Measurements from ENCODE around the gene UMOD. TPM values are rescaled to one million over a fixed set of nuclear protein-coding genes. Genes with fewer than 3 reads are reported as not detected.

UMOD gene
- total RNA-seq, 2 donors from 2014 or later = not detected

DNA sequence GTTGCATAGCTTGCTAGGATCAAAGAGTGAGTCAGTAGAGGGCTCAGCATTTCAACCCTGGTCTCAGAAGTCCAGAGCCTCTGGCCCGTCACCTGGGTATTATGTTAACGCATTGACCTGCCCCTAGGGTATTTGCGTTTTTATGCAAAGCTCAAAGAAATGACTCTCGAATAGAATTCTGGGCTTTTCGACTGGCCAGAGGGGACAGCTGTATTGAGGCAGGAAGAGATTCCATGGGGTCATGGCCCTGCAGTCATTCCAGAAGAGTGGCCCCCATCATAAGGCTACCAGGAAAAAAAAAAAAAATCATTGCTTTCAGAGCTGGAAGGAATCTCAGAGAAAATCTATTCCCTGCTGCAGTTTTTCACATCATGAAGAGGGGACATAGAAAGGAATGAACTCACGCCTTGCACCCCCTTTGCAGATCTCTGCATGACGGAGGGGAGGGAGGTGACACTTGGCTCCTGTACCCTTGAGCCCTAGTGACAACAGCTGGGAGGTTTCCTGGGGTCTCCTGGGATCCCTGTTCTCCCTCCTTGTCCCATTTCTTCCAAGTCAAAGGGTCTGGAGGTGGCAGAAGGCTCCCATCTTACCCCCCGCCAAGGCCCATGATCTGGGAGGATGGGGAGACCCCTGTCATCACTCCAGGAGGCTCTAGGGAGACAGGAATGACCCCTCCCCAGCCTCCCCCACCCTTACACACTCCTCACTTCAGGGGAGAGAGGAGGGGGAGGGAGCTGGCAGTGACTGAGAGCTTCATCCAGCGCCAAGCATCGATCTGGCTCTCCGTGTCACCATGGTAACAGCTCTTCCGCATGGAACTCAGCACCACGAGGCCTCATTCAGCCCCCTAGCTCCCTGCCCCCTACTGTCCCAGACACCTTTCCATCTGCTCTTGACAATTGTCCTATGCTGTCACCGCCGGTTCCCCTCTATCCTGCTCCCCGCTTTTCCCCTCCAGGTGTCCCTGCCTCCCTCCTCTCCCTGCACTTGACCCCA, 61.0 kb downstream of the UMOD start:
- H3K9me3 Mint-ChIP-seq = no peaks in the 10 kb centered on the region
- DNase-seq (ENCODE audit: low spot score in 2 of 2) = no peak
- ATAC-seq = no peak
- H3K36me3 Mint-ChIP-seq = no peaks in the 10 kb centered on the region
- H3K27ac Mint-ChIP-seq = no peak overlapping the region

DNA sequence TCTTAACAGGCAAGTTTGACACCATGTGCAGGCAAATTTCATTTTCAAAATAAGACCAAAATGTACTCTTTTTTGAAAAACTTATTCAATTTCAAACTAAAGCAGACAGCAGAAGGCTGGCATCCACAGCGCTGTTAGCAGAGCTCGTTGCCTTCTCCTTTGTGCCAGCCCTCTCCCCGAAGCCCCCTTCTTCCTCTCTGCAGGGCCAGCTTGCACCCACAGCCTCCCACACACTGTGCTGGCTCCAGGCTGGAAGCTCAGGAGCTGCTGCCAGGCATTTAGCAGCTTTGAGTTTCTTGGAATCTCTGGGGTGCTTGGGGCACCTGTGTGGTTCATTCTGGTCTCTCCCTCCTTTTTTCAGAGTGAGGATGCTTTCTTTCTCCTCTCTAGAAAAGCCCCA, 62.9 kb downstream of the UMOD start:
- ATAC-seq (no peak), DNase-seq (ENCODE audit: low spot score in 2 of 2) (no peak)
- H3K9me3 Mint-ChIP-seq = peaks cover 0 to 1% of the 10 kb centered on the region in 2 donors
- no peak overlapping the region for H3K27ac Mint-ChIP-seq
- H3K36me3 Mint-ChIP-seq = no peaks in the 10 kb centered on the region

GRCh38 chr16:20285993-20286499, 66.5 kb downstream of the UMOD start:
- H3K9me3 Mint-ChIP-seq = peaks cover 0 to 6% of the 10 kb centered on the region in 2 donors
- DNase-seq (ENCODE audit: low spot score in 2 of 2) (no peak), ATAC-seq (no peak)
- H3K36me3 Mint-ChIP-seq = no peaks in the 10 kb centered on the region
- H3K27ac Mint-ChIP-seq = no peak overlapping the region

Other genes with a start within 250 kb of the UMOD start
- gene GP2, start 25.2 kb downstream of the UMOD start, total RNA-seq = not detected
- not detected for gene PDILT, start 52.0 kb upstream of the UMOD start, total RNA-seq
- not detected for gene ACSM5, start 56.8 kb upstream of the UMOD start, total RNA-seq
- not detected for gene ACSM2A, start 98.8 kb upstream of the UMOD start, total RNA-seq
- not detected for gene ACSM2B, start 223.7 kb upstream of the UMOD start, total RNA-seq

Data from activated naive CD4-positive, alpha-beta T cell treated with anti-CD3 and anti-CD28 coated beads, Interleukin-2, amount 50 U/mL, for 72 hours (primary cell).